Measurements from ENCODE around the gene GOLGB1.

The GOLGB1 gene

DNA sequence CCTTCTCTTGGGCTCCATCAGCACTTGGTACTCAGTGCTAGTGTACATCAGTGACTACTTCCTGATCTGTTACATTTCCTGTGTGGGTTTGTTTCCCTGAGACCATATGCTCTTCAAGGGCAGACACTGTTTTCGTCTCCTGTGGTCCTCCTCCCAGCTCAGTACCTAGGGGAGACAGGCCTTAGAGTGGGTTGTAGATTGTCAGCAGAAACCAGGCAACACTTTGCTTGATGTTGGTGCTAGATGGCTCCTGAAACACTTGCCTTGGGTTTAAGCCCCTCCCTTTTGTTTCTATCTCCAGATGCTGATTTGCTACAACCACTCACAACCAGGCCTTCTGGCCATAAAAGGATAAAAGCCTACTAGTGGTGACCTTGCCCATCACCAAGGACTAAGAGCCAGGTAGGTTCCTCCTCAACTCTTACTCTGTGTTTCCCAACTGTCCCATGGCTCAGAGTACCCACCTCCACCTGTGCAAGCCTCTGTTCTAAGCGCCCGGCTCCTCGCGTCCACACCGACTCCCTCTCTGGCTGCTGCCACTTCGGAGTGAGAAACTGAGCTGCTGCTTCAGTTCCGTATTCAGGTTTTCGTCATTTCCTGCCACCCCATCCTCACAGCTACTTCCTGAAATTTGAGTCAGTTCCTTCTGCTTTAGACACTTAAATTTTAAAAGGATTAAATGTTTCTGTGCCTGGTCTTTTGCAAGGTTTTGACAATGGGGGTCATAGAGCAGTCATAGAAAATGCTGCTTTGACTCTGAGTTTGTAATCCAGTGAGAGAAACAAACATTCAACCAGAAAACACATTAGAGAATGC is 89.0 kb downstream of the GOLGB1 start, which contains the start of gene HCLS1:
Gene HCLS1, minus strand, starts transcription at position 548 of the 816 bp plus-strand sequence. CDS start 2,556 bp downstream, outside the sequence.
- Mint-ChIP-seq H3K4me1 (no peaks in the 10 kb centered on the region), H3K27me3 (ENCODE audit: low read depth, poor library complexity) (no peaks in the 10 kb centered on the region), H3K4me3 (no peak within 1 kb of the TSS), H3K36me3 (ENCODE audit: low read depth) (peaks cover 14% of the 10 kb centered on the region), H3K9me3 (no peaks in the 10 kb centered on the region), H3K27ac (peak within 1 kb of the TSS; percentile 23)
- no peak for DNase-seq
- TF ChIP-seq, protein P1, sequence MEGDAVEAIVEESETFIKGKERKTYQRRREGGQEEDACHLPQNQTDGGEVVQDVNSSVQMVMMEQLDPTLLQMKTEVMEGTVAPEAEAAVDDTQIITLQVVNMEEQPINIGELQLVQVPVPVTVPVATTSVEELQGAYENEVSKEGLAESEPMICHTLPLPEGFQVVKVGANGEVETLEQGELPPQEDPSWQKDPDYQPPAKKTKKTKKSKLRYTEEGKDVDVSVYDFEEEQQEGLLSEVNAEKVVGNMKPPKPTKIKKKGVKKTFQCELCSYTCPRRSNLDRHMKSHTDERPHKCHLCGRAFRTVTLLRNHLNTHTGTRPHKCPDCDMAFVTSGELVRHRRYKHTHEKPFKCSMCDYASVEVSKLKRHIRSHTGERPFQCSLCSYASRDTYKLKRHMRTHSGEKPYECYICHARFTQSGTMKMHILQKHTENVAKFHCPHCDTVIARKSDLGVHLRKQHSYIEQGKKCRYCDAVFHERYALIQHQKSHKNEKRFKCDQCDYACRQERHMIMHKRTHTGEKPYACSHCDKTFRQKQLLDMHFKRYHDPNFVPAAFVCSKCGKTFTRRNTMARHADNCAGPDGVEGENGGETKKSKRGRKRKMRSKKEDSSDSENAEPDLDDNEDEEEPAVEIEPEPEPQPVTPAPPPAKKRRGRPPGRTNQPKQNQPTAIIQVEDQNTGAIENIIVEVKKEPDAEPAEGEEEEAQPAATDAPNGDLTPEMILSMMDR (IDR thresholded peaks at IDR 0.05) = no peak

DNA sequence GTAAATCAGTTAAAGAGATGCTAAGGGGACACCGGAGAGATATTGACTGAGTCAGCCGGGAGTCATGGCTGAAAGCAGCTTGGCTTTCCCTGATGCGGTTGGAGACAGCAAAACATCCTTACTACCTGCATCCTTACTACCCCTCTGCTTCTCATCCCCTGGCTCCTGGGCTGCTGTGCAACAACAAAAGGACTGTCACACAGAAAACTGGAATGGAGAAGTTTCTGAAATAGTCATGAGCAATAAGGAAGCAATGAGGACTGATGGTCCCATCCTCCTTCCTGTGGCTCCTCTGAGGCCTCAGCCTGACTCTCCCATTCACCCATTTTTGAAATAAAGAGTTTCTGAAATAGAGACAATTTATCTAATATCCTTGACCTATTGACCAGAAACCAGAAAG is 90.0 kb downstream of the GOLGB1 start:
- H3K9me3 Mint-ChIP-seq = no peaks in the 10 kb centered on the region
- H3K36me3 Mint-ChIP-seq (ENCODE audit: low read depth) = peaks cover 8% of the 10 kb centered on the region
- no peaks in the 10 kb centered on the region for H3K4me1 Mint-ChIP-seq
- no peak overlapping the region for H3K27ac Mint-ChIP-seq
- DNase-seq = no peak
- H3K27me3 Mint-ChIP-seq (ENCODE audit: low read depth, poor library complexity) = no peaks in the 10 kb centered on the region
- TF ChIP-seq, protein P1 (IDR thresholded peaks at IDR 0.05) = no peak
- no peak overlapping the region for H3K4me3 Mint-ChIP-seq

DNA sequence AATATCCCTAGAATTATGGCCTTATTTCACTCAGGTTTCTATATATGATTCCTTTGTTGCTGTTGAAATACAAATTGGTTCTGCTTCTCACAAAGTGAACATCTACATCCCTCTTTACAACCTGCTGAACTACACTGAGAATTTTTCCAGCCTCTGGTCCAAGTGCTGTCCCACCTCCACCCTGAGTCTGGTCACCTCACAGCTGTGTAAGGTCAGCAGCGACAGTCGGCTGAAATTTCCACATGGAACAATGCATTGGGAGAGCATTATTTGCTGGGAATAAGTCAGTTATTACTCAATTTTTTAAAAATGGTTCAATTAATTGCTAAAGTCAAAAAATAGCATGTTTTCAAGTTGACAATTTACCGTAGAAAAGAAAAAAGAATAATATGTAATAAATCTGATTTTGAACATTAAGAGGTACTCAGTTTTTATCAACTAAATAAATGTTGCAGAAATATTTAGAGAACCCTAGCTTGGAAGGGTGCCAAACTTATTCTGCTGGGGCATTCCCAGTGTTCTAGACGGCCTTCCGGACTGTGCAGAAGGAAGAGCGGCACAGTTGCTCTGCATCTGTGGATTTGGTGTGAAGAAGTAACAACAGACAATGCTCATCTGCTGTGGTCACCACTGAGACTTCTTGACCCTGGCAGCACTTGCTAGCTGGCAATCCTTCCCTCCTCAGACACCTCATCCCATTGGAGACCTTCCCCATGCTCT is 90.7 kb downstream of the GOLGB1 start:
- Mint-ChIP-seq H3K4me1 (no peaks in the 10 kb centered on the region), H3K9me3 (no peaks in the 10 kb centered on the region), H3K36me3 (ENCODE audit: low read depth) (peaks cover 2% of the 10 kb centered on the region), H3K27me3 (ENCODE audit: low read depth, poor library complexity) (no peaks in the 10 kb centered on the region), H3K4me3 (no peak overlapping the region), H3K27ac (no peak overlapping the region)
- DNase-seq = no peak
- TF ChIP-seq, protein P1 (IDR thresholded peaks at IDR 0.05) = no peak

DNA sequence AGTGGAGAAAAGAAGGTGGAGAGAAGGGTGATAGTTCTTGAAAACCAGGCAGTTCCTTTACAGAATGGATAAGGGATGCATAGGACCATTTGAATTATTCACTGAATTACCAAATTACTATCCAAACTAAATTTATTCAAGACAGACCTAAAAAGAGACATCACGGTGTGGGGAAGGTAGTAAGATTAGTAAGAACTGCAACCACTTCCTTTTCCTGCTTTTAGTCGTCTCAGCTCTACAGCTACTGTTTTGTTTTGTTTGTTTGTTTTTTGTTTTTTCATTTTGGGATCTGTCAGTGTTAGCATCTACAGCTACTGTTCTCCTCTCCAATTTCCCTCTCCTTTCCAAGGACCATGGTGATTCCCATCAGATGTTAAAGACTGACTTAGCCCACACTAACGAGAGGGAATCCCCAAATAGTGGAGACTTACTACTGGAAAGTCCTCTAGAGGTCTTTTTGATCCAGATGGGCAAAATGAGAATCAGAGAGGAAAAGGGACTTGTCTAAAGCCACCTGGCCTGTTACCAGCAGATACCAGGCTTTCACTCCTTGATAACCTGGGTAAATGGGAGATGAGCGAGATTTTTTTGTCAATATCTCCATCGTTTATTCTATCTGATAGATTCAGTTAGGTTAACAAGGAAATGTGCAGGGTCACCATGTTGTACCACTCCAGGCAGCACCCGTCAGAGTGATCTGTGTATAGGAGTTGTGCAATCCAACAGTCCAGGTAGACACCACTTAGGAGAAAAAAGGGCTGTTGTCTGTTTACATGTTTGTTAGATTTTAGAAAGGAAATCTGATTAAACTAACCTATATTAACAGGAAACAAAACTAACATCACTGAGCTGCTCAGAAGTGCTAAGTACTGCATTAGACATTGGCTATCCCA is 94.8 kb downstream of the GOLGB1 start:
- TF ChIP-seq, protein P1 (IDR thresholded peaks at IDR 0.05) = no peak
- Mint-ChIP-seq H3K36me3 (ENCODE audit: low read depth) (no peaks in the 10 kb centered on the region), H3K27ac (no peak overlapping the region), H3K27me3 (ENCODE audit: low read depth, poor library complexity) (no peaks in the 10 kb centered on the region), H3K4me1 (no peaks in the 10 kb centered on the region), H3K4me3 (no peak overlapping the region), H3K9me3 (no peaks in the 10 kb centered on the region)
- DNase-seq = no peak

DNA sequence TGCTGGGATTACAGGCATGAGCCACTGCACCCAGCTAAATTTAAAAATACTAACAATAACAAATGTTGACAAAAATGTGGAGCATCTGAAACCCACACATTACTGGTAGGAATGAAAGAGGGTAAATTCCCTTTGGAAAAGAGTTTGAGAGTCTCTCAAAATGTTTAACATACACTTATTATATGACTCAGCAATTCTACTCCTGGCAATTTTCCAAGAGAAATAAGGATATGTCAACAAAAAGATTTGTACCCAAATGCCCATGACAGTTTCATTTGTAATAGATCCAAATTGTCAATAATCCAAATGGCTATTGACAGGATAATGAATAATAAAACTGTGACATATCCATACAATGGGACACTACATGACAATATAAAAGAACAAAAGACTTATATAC is 97.9 kb downstream of the GOLGB1 start:
- Mint-ChIP-seq H3K9me3 (no peaks in the 10 kb centered on the region), H3K27ac (no peak overlapping the region), H3K4me3 (no peak overlapping the region), H3K4me1 (no peaks in the 10 kb centered on the region), H3K27me3 (ENCODE audit: low read depth, poor library complexity) (peaks cover 6% of the 10 kb centered on the region), H3K36me3 (ENCODE audit: low read depth) (no peaks in the 10 kb centered on the region)
- no peak for DNase-seq
- TF ChIP-seq, protein P1 (IDR thresholded peaks at IDR 0.05) = no peak

All from nephron progenitor cell (in vitro differentiated cells).